GM12865 (cell line): ENCODE data around the gene METAP1D.
A peak's percentile ranks its signal among the peaks of the same experiment; 100 is the strongest.

Experiments
- DNase-seq: peaks from one replicate; pipeline ENCODE4 v3.0.0; 2010; ENCODE audit warnings: low read depth
- H3K4me3 ChIP-seq: 2 replicates; pipeline ENCODE4 v1.5.1; 2011; ENCODE audit warnings: mild to moderate bottlenecking, low read depth, low read length, control low read depth
- CTCF ChIP-seq: IDR thresholded peaks from 2 replicates; pipeline ENCODE4 v1.5.1; 2011; ENCODE audit warnings: low read length, control low read depth, low read depth, inconsistent platforms; ENCODE audit not compliant: insufficient read depth; ENCODE audit errors: missing control alignments

The METAP1D gene

GRCh38 chr2:172082944-172083627 is 83.3 kb downstream of the METAP1D start:
- no peak for TF ChIP-seq CTCF
- H3K4me3 ChIP-seq, result 0 out of 2 replicates have a peak overlapping the region, but pooled peaks have one; percentile 6
- DNase-seq, result no peak

- DNase-seq, result no peak
- 0 out of 2 replicates have a peak overlapping the region, but pooled peaks have one; percentile 6 for H3K4me3 ChIP-seq
These were observed 84.1 kb downstream of the METAP1D start for GRCh38 chr2:172083628-172084394.

GRCh38 chr2:172084395-172084644 is 84.6 kb downstream of the METAP1D start:
- no peak for TF ChIP-seq CTCF
- H3K4me3 ChIP-seq, result peak overlapping the region; percentile 60
- DNase-seq, result no peak

More at GRCh38 chr2:172083628-172084394, 84.1 kb downstream of the METAP1D start:
- no peak for TF ChIP-seq CTCF

GRCh38 chr2:172084645-172085459 is 85.1 kb downstream of the METAP1D start:
- H3K4me3 ChIP-seq, result peak overlapping the region; percentile 60
- DNase-seq, result peak; percentile 92
- TF ChIP-seq CTCF, result no peak

GRCh38 chr2:172085460-172086159 is 85.9 kb downstream of the METAP1D start, which contains the start of gene DLX1:
DLX1 (plus strand) TSS chr2:172085507; CDS start chr2:172085678, 171 bp downstream.
- peak within 1 kb of the TSS; percentile 60 for H3K4me3 ChIP-seq
- no peak for TF ChIP-seq CTCF
- no peak for DNase-seq
